Right renal pelvis (tissue), 4 donors: ENCODE data around the gene BICD2. TPM values are rescaled to one million over a fixed set of nuclear protein-coding genes. Genes with fewer than 3 reads are reported as not detected.
"Not testable (repeated sequence)": the region's sequence is repeated elsewhere in the genome, so short reads cannot be mapped to it uniquely, and the experiment has no call there.

Experiments
- DNase-seq, 4 donors: peaks; one replicate each; pipeline ENCODE4 v3.0.0-alpha.2; 2013; ENCODE audit warnings: low read depth in 4 of 4, low spot score in 3 of 4, missing footprints in 1 of 4
- polyA plus RNA-seq, 4 donors: library from polyadenylated mRNA; unstranded; fragments of 120-200 nt; gene quantifications; one replicate each; pipeline ENCODE4 v1.2.1, GENCODE V29; 2013; ENCODE audit not compliant: insufficient read length in 4 of 4

Gene BICD2
- polyA plus RNA-seq: 10 to 100 TPM; 29.1 to 32.0 (median 30.9) TPM

- DNase-seq: no peak
Measured at GRCh38 chr9:92764381-92764987, at the start of gene BICD2. BICD2 (minus strand) TSS chr9:92764833; CDS start chr9:92764744, 89 bp downstream.

GRCh38 chr9:92809629-92810326 is 45.1 kb upstream of the BICD2 start:
- not testable (repeated sequence) for DNase-seq

GRCh38 chr9:92808726-92809451 is 44.3 kb upstream of the BICD2 start:
- DNase-seq: peak; percentile 47 to 71 (median 58)

- DNase-seq: no peak
Measured at GRCh38 chr9:92807757-92808725, 43.4 kb upstream of the BICD2 start.

GRCh38 chr9:92807031-92807756 is 42.6 kb upstream of the BICD2 start:
- no peak for DNase-seq

GRCh38 chr9:92804727-92805126 is 40.1 kb upstream of the BICD2 start:
- no peak for DNase-seq

- no peak for DNase-seq
Measured at GRCh38 chr9:92798358-92798757, 33.7 kb upstream of the BICD2 start.

- DNase-seq: not testable (repeated sequence)
Measured at GRCh38 chr9:92796337-92796804, 31.7 kb upstream of the BICD2 start.

GRCh38 chr9:92795598-92796336 is 31.1 kb upstream of the BICD2 start:
- DNase-seq: no peak

- no peak for DNase-seq
Measured at GRCh38 chr9:92795000-92795399, 30.4 kb upstream of the BICD2 start.

GRCh38 chr9:92794426-92794825 is 29.8 kb upstream of the BICD2 start:
- no peak for DNase-seq

GRCh38 chr9:92790542-92791527 is 26.2 kb upstream of the BICD2 start:
- peak; percentile 62 to 72 (median 69) for DNase-seq

- DNase-seq: no peak
Measured at GRCh38 chr9:92786298-92786697, 21.7 kb upstream of the BICD2 start.

GRCh38 chr9:92781899-92782298 is 17.3 kb upstream of the BICD2 start:
- no peak for DNase-seq

GRCh38 chr9:92780206-92780605 is 15.6 kb upstream of the BICD2 start:
- DNase-seq: no peak

- no peak for DNase-seq
Measured at GRCh38 chr9:92775466-92775865, 10.8 kb upstream of the BICD2 start.

- DNase-seq: no peak
Measured at GRCh38 chr9:92774274-92774673, 9.6 kb upstream of the BICD2 start.

GRCh38 chr9:92773810-92774209 is 9.2 kb upstream of the BICD2 start:
- DNase-seq: no peak
